ENCODE data around the gene DPP4.

Gene DPP4
- total RNA-seq = 38.3 to 189 (median 84.2) reads per million in 9 experiments

- Mint-ChIP-seq H3K4me1 (ENCODE audit: low read depth in 2 of 2) (peaks cover 11 to 18% of the 10 kb centered on the region in 2 donors), H3K27ac (peak within 1 kb of the TSS; percentile 74 to 88), H3K27me3 (peaks cover 0 to 18% of the 10 kb centered on the region in 2 donors), H3K36me3 (ENCODE audit: insufficient read depth) (peaks cover 7% of the 10 kb centered on the region), H3K4me3 (peak within 1 kb of the TSS; percentile 86 to 99), H3K9me3 (no peaks in the 10 kb centered on the region)
- ATAC-seq (replicated peaks) (peak; percentile 81), DNase-seq (peak; percentile 11 to 35 (median 32))
Measured at GRCh38 chr2:162073888-162074631, at the start of gene DPP4. TSS of gene DPP4 (minus strand) at chr2:162074215. CDS start at chr2:162073981, 234 bp downstream.

GRCh38 chr2:162118166-162119031, 44.4 kb upstream of the DPP4 start:
- Mint-ChIP-seq H3K27me3 (peaks cover 0 to 6% of the 10 kb centered on the region in 2 donors), H3K27ac (no peak overlapping the region), H3K4me3 (no peak overlapping the region), H3K36me3 (ENCODE audit: insufficient read depth) (peaks cover 3% of the 10 kb centered on the region), H3K9me3 (no peaks in the 10 kb centered on the region), H3K4me1 (ENCODE audit: low read depth in 2 of 2) (peaks cover 2 to 4% of the 10 kb centered on the region in 2 donors)
- ATAC-seq (replicated peaks) = no peak
- DNase-seq = no peak

DNA sequence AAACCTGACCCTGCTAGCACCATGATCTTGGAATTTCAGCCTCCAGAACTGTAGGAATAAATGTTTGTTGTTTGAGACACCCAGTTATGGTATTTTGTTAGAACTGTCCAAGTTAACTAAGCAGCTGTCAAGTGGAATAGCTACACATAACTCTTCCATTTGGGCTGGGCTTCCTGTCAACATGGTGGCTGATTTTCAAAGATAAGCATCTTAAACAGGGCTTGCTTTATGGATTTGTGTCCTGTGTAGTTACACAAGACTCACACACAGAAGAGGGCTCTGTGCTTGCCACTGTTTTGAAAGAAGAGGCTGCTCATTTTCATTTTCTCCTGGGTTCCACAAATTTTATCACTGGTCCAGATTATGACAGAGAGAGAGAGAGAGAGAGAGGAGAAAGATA, 42.3 kb upstream of the DPP4 start:
- H3K27ac Mint-ChIP-seq = no peak overlapping the region
- ATAC-seq (replicated peaks) (no peak), DNase-seq (no peak)
- peaks cover 0 to 6% of the 10 kb centered on the region in 2 donors for H3K27me3 Mint-ChIP-seq
- H3K4me3 Mint-ChIP-seq = no peak overlapping the region
- no peaks in the 10 kb centered on the region for H3K9me3 Mint-ChIP-seq
- peaks cover 2 to 4% of the 10 kb centered on the region in 2 donors for H3K4me1 Mint-ChIP-seq (ENCODE audit: low read depth in 2 of 2)
- peaks cover 3% of the 10 kb centered on the region for H3K36me3 Mint-ChIP-seq (ENCODE audit: insufficient read depth)

DNA sequence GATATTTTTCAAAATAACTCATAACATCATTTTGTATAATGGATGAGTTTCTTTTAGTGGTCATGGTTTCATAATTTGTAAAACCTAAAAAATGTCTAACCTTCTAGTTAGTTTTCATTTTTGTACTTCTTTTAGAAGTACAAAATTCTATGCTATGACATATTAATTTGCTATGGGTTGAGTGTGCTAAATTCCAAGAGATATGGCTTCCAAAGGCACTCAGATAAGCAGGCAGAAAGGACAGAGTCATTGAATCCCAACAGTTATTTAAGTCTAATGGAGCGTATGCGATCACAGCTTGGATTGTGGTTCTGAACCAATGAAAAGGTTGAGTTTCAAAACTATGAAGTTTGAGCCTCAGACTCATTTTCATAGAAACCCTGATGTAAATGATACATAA, 41.1 kb upstream of the DPP4 start:
- ATAC-seq (replicated peaks) (no peak), DNase-seq (no peak)
- H3K27ac Mint-ChIP-seq = no peak overlapping the region
- H3K9me3 Mint-ChIP-seq = no peaks in the 10 kb centered on the region
- peaks cover 3% of the 10 kb centered on the region for H3K36me3 Mint-ChIP-seq (ENCODE audit: insufficient read depth)
- no peak overlapping the region for H3K4me3 Mint-ChIP-seq
- peaks cover 0 to 6% of the 10 kb centered on the region in 2 donors for H3K27me3 Mint-ChIP-seq
- peaks cover 2 to 4% of the 10 kb centered on the region in 2 donors for H3K4me1 Mint-ChIP-seq (ENCODE audit: low read depth in 2 of 2)

DNA sequence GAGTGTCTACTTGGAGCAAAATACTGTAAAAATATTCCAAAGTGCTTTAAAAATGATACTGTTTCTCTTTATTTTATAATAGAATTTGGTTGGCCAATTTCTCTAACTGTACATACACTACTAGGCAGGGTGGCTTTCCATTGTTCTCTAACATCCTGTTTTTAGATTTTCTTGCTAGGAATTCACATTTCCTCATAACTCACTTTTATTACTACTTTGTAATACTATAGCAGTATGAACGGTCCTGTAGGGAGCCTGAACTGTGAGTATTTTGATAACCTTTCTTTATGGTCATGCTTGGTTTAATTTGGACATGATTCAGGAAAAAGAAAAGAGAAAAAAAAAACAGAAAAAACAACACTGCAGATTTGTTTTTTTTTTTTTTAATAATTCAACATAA, 40.3 kb upstream of the DPP4 start:
- peaks cover 0 to 6% of the 10 kb centered on the region in 2 donors for H3K27me3 Mint-ChIP-seq
- peaks cover 2 to 4% of the 10 kb centered on the region in 2 donors for H3K4me1 Mint-ChIP-seq (ENCODE audit: low read depth in 2 of 2)
- H3K4me3 Mint-ChIP-seq = no peak overlapping the region
- DNase-seq (no peak), ATAC-seq (replicated peaks) (no peak)
- H3K27ac Mint-ChIP-seq = no peak overlapping the region
- H3K36me3 Mint-ChIP-seq (ENCODE audit: insufficient read depth) = peaks cover 3% of the 10 kb centered on the region
- no peaks in the 10 kb centered on the region for H3K9me3 Mint-ChIP-seq

DNA sequence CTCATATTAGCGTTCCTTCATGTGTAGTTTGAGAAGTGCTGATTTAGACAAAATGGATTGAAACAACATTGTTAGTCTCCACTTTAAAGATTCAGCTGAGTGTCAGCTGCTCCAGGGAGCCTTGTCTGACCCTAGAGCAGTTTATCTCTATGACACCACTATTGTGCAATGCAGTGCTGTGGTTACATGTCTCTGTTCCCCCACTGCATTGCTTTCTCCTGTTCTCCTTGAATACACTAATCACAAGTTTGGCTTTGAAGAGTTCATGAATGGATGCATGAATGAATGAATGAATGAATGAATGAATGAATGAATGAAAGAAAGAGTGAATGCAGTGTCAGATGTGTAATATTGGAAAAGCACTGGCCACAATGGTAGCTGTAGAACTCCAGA, 39.8 kb upstream of the DPP4 start:
- Mint-ChIP-seq H3K27me3 (peaks cover 0 to 6% of the 10 kb centered on the region in 2 donors), H3K9me3 (no peaks in the 10 kb centered on the region), H3K4me1 (ENCODE audit: low read depth in 2 of 2) (peaks cover 2 to 4% of the 10 kb centered on the region in 2 donors), H3K27ac (no peak overlapping the region), H3K36me3 (ENCODE audit: insufficient read depth) (peaks cover 3% of the 10 kb centered on the region), H3K4me3 (no peak overlapping the region)
- ATAC-seq (replicated peaks) (no peak), DNase-seq (no peak)

DNA sequence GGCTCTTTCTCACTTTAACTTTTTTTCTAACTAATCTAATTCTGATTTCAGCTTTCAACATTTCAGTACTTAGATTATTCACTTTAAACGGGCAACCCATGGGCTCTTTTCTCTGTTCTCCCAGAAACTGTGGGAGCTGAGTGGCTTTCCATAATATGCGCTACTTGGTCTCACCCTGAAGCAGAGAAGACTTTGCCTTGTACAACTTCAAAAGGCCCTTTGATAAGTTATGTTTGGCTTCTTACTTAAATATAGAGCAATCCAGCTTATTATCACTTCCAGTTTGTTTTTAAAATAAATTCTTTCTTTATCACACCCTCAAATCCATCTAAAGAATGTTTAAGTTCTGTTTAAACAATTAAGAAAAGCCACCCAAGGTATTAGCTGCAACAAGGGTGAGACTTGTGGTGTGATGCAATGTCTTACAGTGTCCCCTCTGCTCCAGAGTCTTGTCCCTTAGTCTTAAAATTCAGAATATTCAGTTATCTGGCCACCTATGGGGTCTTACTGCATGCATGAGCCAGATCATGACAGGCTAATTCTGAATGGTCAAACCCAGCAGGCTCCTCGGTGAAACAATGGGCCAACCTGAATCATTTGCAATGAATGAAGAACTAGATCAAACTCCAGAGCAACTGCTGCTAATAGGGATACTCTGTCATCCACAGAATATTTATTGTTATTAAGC, 39.2 kb upstream of the DPP4 start:
- DNase-seq (no peak), ATAC-seq (replicated peaks) (no peak)
- peaks cover 0 to 6% of the 10 kb centered on the region in 2 donors for H3K27me3 Mint-ChIP-seq
- H3K27ac Mint-ChIP-seq = no peak overlapping the region
- H3K9me3 Mint-ChIP-seq = no peaks in the 10 kb centered on the region
- no peak overlapping the region for H3K4me3 Mint-ChIP-seq
- peaks cover 0 to 4% of the 10 kb centered on the region in 2 donors for H3K4me1 Mint-ChIP-seq (ENCODE audit: low read depth in 2 of 2)
- H3K36me3 Mint-ChIP-seq (ENCODE audit: insufficient read depth) = peaks cover 3% of the 10 kb centered on the region

- no peak overlapping the region for H3K27ac Mint-ChIP-seq
- H3K36me3 Mint-ChIP-seq (ENCODE audit: insufficient read depth) = peaks cover 3% of the 10 kb centered on the region
- H3K9me3 Mint-ChIP-seq = no peaks in the 10 kb centered on the region
- no peak overlapping the region for H3K4me3 Mint-ChIP-seq
- peaks cover 0 to 8% of the 10 kb centered on the region in 2 donors for H3K4me1 Mint-ChIP-seq (ENCODE audit: low read depth in 2 of 2)
- peaks cover 0 to 6% of the 10 kb centered on the region in 2 donors for H3K27me3 Mint-ChIP-seq
- no peak for DNase-seq
- no peak for ATAC-seq (replicated peaks)
Measured at GRCh38 chr2:162111958-162112850, 38.2 kb upstream of the DPP4 start.

DNA sequence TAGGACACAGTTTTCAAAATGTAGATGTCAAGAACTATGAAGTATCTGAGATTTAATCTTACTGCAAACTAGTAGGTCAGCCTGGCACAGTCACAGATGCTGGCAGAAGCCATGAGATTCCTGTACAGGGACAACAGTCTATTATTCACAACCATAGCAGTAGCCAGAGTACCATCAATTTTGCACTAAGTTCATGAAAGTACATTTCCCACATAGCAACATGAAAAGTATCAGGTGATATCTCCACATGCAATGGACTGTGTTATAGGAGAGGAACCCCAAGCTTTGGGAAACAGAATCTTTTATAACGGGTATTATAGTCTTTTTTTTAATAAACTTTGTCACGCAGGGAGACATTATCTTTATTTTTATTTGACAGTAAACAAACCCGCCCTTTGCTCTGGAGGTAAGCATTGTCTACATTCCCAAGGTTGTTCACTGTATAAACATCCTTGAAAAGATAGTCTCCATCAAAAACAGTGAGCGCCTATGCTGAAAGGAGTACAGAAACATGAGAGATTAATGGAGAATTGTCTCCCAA, 33.4 kb upstream of the DPP4 start:
- DNase-seq (no peak), ATAC-seq (replicated peaks) (no peak)
- peaks cover 0 to 6% of the 10 kb centered on the region in 2 donors for H3K4me1 Mint-ChIP-seq (ENCODE audit: low read depth in 2 of 2)
- H3K27ac Mint-ChIP-seq = no peak overlapping the region
- H3K27me3 Mint-ChIP-seq = peaks cover 0 to 8% of the 10 kb centered on the region in 2 donors
- H3K9me3 Mint-ChIP-seq = no peaks in the 10 kb centered on the region
- H3K4me3 Mint-ChIP-seq = no peak overlapping the region
- H3K36me3 Mint-ChIP-seq (ENCODE audit: insufficient read depth) = no peaks in the 10 kb centered on the region

GRCh38 chr2:162106746-162107145, 32.7 kb upstream of the DPP4 start:
- H3K4me1 Mint-ChIP-seq (ENCODE audit: low read depth in 2 of 2) = peaks cover 0 to 6% of the 10 kb centered on the region in 2 donors
- H3K27me3 Mint-ChIP-seq = peaks cover 4 to 8% of the 10 kb centered on the region in 2 donors
- no peaks in the 10 kb centered on the region for H3K36me3 Mint-ChIP-seq (ENCODE audit: insufficient read depth)
- DNase-seq (no peak), ATAC-seq (replicated peaks) (no peak)
- H3K27ac Mint-ChIP-seq = no peak overlapping the region
- no peak overlapping the region for H3K4me3 Mint-ChIP-seq
- H3K9me3 Mint-ChIP-seq = no peaks in the 10 kb centered on the region

GRCh38 chr2:162106146-162106551, 32.1 kb upstream of the DPP4 start:
- Mint-ChIP-seq H3K27ac (no peak overlapping the region), H3K9me3 (no peaks in the 10 kb centered on the region)
- no peak for ATAC-seq (replicated peaks)

GRCh38 chr2:162103443-162104009, 29.5 kb upstream of the DPP4 start:
- Mint-ChIP-seq H3K27me3 (peaks cover 5 to 8% of the 10 kb centered on the region in 2 donors), H3K4me3 (no peak overlapping the region), H3K9me3 (no peaks in the 10 kb centered on the region), H3K27ac (no peak overlapping the region), H3K4me1 (ENCODE audit: low read depth in 2 of 2) (peaks cover 0 to 6% of the 10 kb centered on the region in 2 donors), H3K36me3 (ENCODE audit: insufficient read depth) (no peaks in the 10 kb centered on the region)
- DNase-seq = no peak
- no peak for ATAC-seq (replicated peaks)

More at GRCh38 chr2:162106146-162106551, 32.1 kb upstream of the DPP4 start:
- Mint-ChIP-seq H3K27me3 (peaks cover 5 to 8% of the 10 kb centered on the region in 2 donors), H3K4me1 (ENCODE audit: low read depth in 2 of 2) (peaks cover 0 to 6% of the 10 kb centered on the region in 2 donors), H3K36me3 (ENCODE audit: insufficient read depth) (no peaks in the 10 kb centered on the region), H3K4me3 (no peak overlapping the region)
- DNase-seq = no peak
